PC-9 (cell line): ENCODE measurements around the gene TEX51. TPM values are rescaled to one million over a fixed set of nuclear protein-coding genes. Genes with fewer than 3 reads are reported as not detected.

Experiments used
- Bru-seq: library from RNA; stranded (reverse); fragments of 400-500 nt; gene quantifications from one replicate; lab custom pipeline; 2021; lab: Mats Ljungman, UMichigan
- BruChase-seq, 2 experiments: library from RNA; stranded (reverse); fragments of 400-500 nt; gene quantifications; one replicate each; lab custom pipeline; 2021; lab: Mats Ljungman, UMichigan
- BruUV-seq: library from RNA; stranded (reverse); fragments of 400-500 nt; replicated peaks from 2 replicates; lab custom pipeline; 2021; lab: Mats Ljungman, UMichigan
- CTCF ChIA-PET: fragments of 300-600 bp; sonication (Branson Sonifier 250); formaldehyde crosslinking; loops from one replicate; lab custom pipeline; 2022; ENCODE audit warnings: antibody characterized with exemption; lab: Charles Lee
- POLR2A ChIA-PET: fragments of 300-600 bp; sonication (Branson Sonifier 250); formaldehyde crosslinking; loops from one replicate; lab custom pipeline; 2022; ENCODE audit warnings: antibody characterized with exemption; ENCODE audit not compliant: unreplicated experiment; lab: Charles Lee
- DNase-seq, 2 experiments: peaks; one replicate each; pipeline versions ENCODE4 v3.0.0 to v3.0.0-alpha.2; 2015 to 2022; ENCODE audit warnings: mixed read lengths in 1 of 2
- H2AFZ ChIP-seq: fragments of 200-600 bp; sonication (generic); 2 replicates; pipeline ENCODE4 v1.8.1; 2017; ENCODE audit warnings: antibody characterized with exemption
- H3F3A ChIP-seq: fragments of 200-600 bp; sonication (generic); 2 replicates; pipeline ENCODE4 v1.8.1; 2017; ENCODE audit warnings: antibody characterized with exemption, mild to moderate bottlenecking, low read depth; ENCODE audit not compliant: insufficient read depth
- H3K27ac ChIP-seq: fragments of 200-600 bp; sonication (generic); 2 replicates; pipeline ENCODE4 v1.6.1; 2016; ENCODE audit warnings: mixed run types
- H3K27me3 ChIP-seq: fragments of 200-600 bp; sonication (generic); 2 replicates; pipeline ENCODE4 v1.6.1; 2016; ENCODE audit warnings: low read depth, mixed run types; ENCODE audit not compliant: insufficient read depth
- H3K36me3 ChIP-seq: fragments of 200-600 bp; sonication (generic); 2 replicates; pipeline ENCODE4 v1.6.1; 2016; ENCODE audit warnings: low read depth, mixed run types
- H3K4me1 ChIP-seq: fragments of 200-600 bp; sonication (generic); replicated peaks from 2 replicates; pipeline ENCODE4 v1.6.1; 2016; ENCODE audit warnings: mixed run types; ENCODE audit not compliant: insufficient read depth
- H3K4me2 ChIP-seq: fragments of 200-600 bp; sonication (generic); 2 replicates; pipeline ENCODE4 v1.6.1; 2017; ENCODE audit warnings: mixed run types
- H3K4me3 ChIP-seq: fragments of 200-600 bp; sonication (generic); 2 replicates; pipeline ENCODE4 v1.6.1; 2016; ENCODE audit warnings: mixed run types
- H3K79me2 ChIP-seq: fragments of 200-600 bp; sonication (generic); 2 replicates; pipeline ENCODE4 v1.6.1; 2017; ENCODE audit warnings: low read depth, mixed run types
- H3K9me2 ChIP-seq: fragments of 200-600 bp; sonication (generic); 2 replicates; pipeline ENCODE4 v1.8.1; 2017; ENCODE audit warnings: mild to moderate bottlenecking; ENCODE audit not compliant: insufficient read depth
- H3K9me3 ChIP-seq: fragments of 200-600 bp; sonication (generic); 2 replicates; pipeline ENCODE4 v1.8.1; 2016; ENCODE audit warnings: low read depth; ENCODE audit not compliant: insufficient read depth
- H4K20me1 ChIP-seq: fragments of 200-600 bp; sonication (generic); 2 replicates; pipeline ENCODE4 v1.8.1; 2017; ENCODE audit not compliant: insufficient read depth
- EZH2 ChIP-seq: fragments of 200-600 bp; sonication (generic); IDR thresholded peaks from 2 replicates; pipeline ENCODE4 v1.8.0; 2017; ENCODE audit warnings: antibody characterized with exemption, low read depth
- intact Hi-C: fragments of 100-400 bp; cut with micrococcal nuclease; formaldehyde crosslinking; loops from one replicate; pipeline ENCODE4 v1.10.0; 2022; ENCODE audit not compliant: unreplicated experiment
- long read RNA-seq: library from polyadenylated mRNA; stranded (forward); transcript quantifications from one replicate; pipeline ENCODE4 v2.0.0, GENCODE V29; 2022
- total RNA-seq: library from RNA; stranded (reverse); gene quantifications from 2 replicates; pipeline ENCODE4 v1.2.3, GENCODE V29; 2021
- TF ChIP-seq, protein P1 (sequence below): fragments of 200-600 bp; sonication (generic); conservative IDR thresholded peaks from 2 replicates; pipeline ENCODE4 v1.6.1; 2017; ENCODE audit warnings: mixed run types, antibody characterized with exemption, mild to moderate bottlenecking, moderate library complexity

The TEX51 gene
- not detected in 2 replicates for total RNA-seq
- Bru-seq, nascent RNA: not detected
- not detected for BruChase-seq, experiment 1, labeled RNA remaining after a 2-hour chase
- BruChase-seq, experiment 2, labeled RNA remaining after a 6-hour chase: not detected
- long read RNA-seq: 0 reads

DNA sequence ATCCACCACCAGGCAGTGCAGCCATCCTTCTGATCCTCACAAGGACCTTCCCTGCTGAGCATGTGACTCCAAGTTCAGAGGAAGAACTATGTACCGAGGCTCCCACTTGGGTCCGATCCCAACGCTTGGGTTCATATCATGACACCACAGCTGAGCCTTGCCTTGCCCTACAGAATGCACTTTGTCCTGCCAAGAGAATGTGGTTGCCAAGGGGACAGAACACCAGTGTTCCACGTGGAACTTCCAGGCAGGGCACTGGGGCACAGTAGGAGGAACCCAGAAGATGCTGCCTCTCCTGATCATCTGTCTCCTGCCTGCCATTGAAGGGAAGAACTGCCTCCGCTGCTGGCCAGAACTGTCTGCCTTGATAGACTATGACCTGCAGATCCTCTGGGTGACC is at the start of gene TEX51:
TEX51 (plus strand) TSS at position 255 of the 400 bp plus-strand sequence; CDS start at position 284, 29 bp downstream.
- Histone ChIP-seq H3K27ac (no peak within 1 kb of the TSS), H4K20me1 (no peaks in the 10 kb centered on the region), H3K4me1 (no peaks in the 10 kb centered on the region), H3K79me2 (no peaks in the 10 kb centered on the region), H3K4me3 (no peak within 1 kb of the TSS), H3K36me3 (no peaks in the 10 kb centered on the region), H2AFZ (no peak within 1 kb of the TSS), H3K9me2 (no peaks in the 10 kb centered on the region), H3K4me2 (no peak within 1 kb of the TSS), H3K27me3 (peaks cover 97% of the 10 kb centered on the region), H3K9me3 (no peaks in the 10 kb centered on the region), H3F3A (no peaks in the 10 kb centered on the region)
- no peak for DNase-seq
- ChIA-PET POLR2A (no interaction called here), CTCF (no interaction called here)
- intact Hi-C loops: no loop called here
- no TSS peak for BruUV-seq
- TF ChIP-seq, protein P1, sequence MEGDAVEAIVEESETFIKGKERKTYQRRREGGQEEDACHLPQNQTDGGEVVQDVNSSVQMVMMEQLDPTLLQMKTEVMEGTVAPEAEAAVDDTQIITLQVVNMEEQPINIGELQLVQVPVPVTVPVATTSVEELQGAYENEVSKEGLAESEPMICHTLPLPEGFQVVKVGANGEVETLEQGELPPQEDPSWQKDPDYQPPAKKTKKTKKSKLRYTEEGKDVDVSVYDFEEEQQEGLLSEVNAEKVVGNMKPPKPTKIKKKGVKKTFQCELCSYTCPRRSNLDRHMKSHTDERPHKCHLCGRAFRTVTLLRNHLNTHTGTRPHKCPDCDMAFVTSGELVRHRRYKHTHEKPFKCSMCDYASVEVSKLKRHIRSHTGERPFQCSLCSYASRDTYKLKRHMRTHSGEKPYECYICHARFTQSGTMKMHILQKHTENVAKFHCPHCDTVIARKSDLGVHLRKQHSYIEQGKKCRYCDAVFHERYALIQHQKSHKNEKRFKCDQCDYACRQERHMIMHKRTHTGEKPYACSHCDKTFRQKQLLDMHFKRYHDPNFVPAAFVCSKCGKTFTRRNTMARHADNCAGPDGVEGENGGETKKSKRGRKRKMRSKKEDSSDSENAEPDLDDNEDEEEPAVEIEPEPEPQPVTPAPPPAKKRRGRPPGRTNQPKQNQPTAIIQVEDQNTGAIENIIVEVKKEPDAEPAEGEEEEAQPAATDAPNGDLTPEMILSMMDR: no peak
- no peak for TF ChIP-seq EZH2

GRCh38 chr2:126849054-126849453 is 49.6 kb upstream of the TEX51 start:
- H4K20me1 ChIP-seq: no peaks in the 10 kb centered on the region
- no peaks in the 10 kb centered on the region for H3K79me2 ChIP-seq
- H3K4me3 ChIP-seq: no peak overlapping the region
- no peaks in the 10 kb centered on the region for H3K9me3 ChIP-seq
- no peak for DNase-seq
- peaks cover 49% of the 10 kb centered on the region for H3K27me3 ChIP-seq
- no peak overlapping the region for H3K4me2 ChIP-seq
- H3K9me2 ChIP-seq: no peaks in the 10 kb centered on the region
- ChIA-PET CTCF (no interaction called here), POLR2A (no interaction called here)
- TF ChIP-seq, protein P1: no peak
- TF ChIP-seq EZH2: no peak
- intact Hi-C loops: no loop called here
- H3F3A ChIP-seq: no peaks in the 10 kb centered on the region
- no peaks in the 10 kb centered on the region for H3K4me1 ChIP-seq
- H3K36me3 ChIP-seq: no peaks in the 10 kb centered on the region
- no peak overlapping the region for H2AFZ ChIP-seq
- no peak overlapping the region for H3K27ac ChIP-seq
- BruUV-seq: no TSS peak

DNA sequence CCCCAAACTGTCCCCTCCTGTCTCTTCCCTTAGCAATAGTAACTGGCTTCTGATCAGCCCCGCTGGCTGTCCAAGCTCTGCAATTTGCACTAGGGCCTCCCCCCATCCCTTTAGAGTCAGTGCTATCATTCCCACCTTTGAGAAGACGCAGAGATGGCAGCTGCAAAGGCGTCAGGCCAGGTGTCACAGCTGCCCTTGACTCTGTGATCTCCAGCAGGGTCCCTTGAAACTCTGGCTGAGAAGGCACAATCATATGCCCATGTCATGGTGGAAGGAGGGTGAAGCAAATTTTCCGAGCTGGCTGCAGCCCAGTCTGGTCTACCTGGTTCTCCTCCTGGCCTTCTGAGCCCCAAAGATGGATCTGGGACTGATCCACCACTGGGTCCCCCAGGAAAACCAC is 49.2 kb upstream of the TEX51 start:
- H3K9me3 ChIP-seq: no peaks in the 10 kb centered on the region
- H3K4me1 ChIP-seq: no peaks in the 10 kb centered on the region
- no peak overlapping the region for H3K4me3 ChIP-seq
- no peaks in the 10 kb centered on the region for H3K79me2 ChIP-seq
- H3K36me3 ChIP-seq: no peaks in the 10 kb centered on the region
- intact Hi-C loops: no loop called here
- peaks cover 54% of the 10 kb centered on the region for H3K27me3 ChIP-seq
- no peak for TF ChIP-seq EZH2
- TF ChIP-seq, protein P1: no peak
- no peak overlapping the region for H3K4me2 ChIP-seq
- no peak for DNase-seq
- no peak overlapping the region for H3K27ac ChIP-seq
- no peak overlapping the region for H2AFZ ChIP-seq
- ChIA-PET CTCF (no interaction called here), POLR2A (no interaction called here)
- BruUV-seq: no TSS peak
- no peaks in the 10 kb centered on the region for H4K20me1 ChIP-seq
- no peaks in the 10 kb centered on the region for H3K9me2 ChIP-seq
- H3F3A ChIP-seq: no peaks in the 10 kb centered on the region
